ENCODE data around the gene UBQLN2.
"Not testable (repeated sequence)": the region's sequence is repeated elsewhere in the genome, so short reads cannot be mapped to it uniquely, and the experiment has no call there.

The UBQLN2 gene

DNA sequence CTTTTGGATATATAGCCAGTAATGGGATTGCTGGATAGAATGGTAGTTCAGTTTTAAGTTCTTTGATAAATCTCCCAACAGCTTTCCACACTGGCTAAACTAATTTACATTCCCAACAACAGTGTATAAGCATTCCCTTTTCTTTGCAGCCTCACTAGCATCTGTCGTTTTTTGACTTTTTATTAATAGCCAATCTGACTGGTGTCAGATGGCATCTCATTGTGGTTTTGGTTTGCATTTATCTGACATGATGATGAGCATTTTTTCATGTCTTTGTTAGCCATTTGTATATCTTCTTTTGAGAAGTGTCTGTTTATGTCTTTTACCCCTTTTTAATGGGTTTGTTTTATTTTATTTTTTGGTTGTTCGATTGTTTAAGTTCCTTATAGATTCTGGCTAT, 13.3 kb downstream of the UBQLN2 start:
- H2AK5ac ChIP-seq (ENCODE audit: low read length), result no peak overlapping the region
- no peak overlapping the region for H4K91ac ChIP-seq (ENCODE audit: low read depth, low read length)
- H3K4me1 ChIP-seq (ENCODE audit: control insufficient read depth in 1 of 2, insufficient read depth in 2 of 2, low read length in 2 of 2), result no peaks in the 10 kb centered on the region
- H2BK120ac ChIP-seq (ENCODE audit: insufficient read depth, low read length, poor library complexity), result no peak overlapping the region
- H3K4ac ChIP-seq (ENCODE audit: low read depth, low read length), result no peak overlapping the region
- no peak overlapping the region for H3K14ac ChIP-seq (ENCODE audit: low read length)
- DNase-seq, result no peak
- no peak overlapping the region for H3K27ac ChIP-seq (ENCODE audit: low read depth, low read length)
- H3K4me3 ChIP-seq (ENCODE audit: low read depth, low read length), result no peak overlapping the region
- no peak overlapping the region for H3K23ac ChIP-seq (ENCODE audit: low read length)
- H3K18ac ChIP-seq (ENCODE audit: low read length), result no peak overlapping the region
- H3K9me3 ChIP-seq (ENCODE audit: insufficient read depth, low read depth, low read length), result no peaks in the 10 kb centered on the region
- H3K9ac ChIP-seq (ENCODE audit: low read length), result no peak overlapping the region
- no peak overlapping the region for H2BK12ac ChIP-seq (ENCODE audit: low read length)
- H3K36me3 ChIP-seq (ENCODE audit: control insufficient read depth in 1 of 2, insufficient read depth in 2 of 2, low read length in 2 of 2), result peaks cover 0 to 2% of the 10 kb centered on the region in 2 experiments
- H3K4me2 ChIP-seq (ENCODE audit: low read length), result no peak overlapping the region
- no peak overlapping the region for H4K12ac ChIP-seq (ENCODE audit: low read depth, low read length)
- H4K8ac ChIP-seq (ENCODE audit: low read depth, low read length), result no peak overlapping the region
- no peaks in the 10 kb centered on the region for H3K79me2 ChIP-seq (ENCODE audit: control insufficient read depth, insufficient read depth, low read length, poor library complexity)
- H2BK5ac ChIP-seq (ENCODE audit: low read depth, low read length, poor library complexity), result no peak overlapping the region
- no peaks in the 10 kb centered on the region for H3K27me3 ChIP-seq (ENCODE audit: insufficient read depth, low read length)
- no CpG with 5 or more reads among the region's 2 CpGs for WGBS (ENCODE audit: extremely low coverage, insufficient coverage, insufficient read length)
- no peak overlapping the region for H2AFZ ChIP-seq (ENCODE audit: insufficient read depth, low read length, poor library complexity)
- H3K79me1 ChIP-seq (ENCODE audit: low read length), result no peaks in the 10 kb centered on the region

DNA sequence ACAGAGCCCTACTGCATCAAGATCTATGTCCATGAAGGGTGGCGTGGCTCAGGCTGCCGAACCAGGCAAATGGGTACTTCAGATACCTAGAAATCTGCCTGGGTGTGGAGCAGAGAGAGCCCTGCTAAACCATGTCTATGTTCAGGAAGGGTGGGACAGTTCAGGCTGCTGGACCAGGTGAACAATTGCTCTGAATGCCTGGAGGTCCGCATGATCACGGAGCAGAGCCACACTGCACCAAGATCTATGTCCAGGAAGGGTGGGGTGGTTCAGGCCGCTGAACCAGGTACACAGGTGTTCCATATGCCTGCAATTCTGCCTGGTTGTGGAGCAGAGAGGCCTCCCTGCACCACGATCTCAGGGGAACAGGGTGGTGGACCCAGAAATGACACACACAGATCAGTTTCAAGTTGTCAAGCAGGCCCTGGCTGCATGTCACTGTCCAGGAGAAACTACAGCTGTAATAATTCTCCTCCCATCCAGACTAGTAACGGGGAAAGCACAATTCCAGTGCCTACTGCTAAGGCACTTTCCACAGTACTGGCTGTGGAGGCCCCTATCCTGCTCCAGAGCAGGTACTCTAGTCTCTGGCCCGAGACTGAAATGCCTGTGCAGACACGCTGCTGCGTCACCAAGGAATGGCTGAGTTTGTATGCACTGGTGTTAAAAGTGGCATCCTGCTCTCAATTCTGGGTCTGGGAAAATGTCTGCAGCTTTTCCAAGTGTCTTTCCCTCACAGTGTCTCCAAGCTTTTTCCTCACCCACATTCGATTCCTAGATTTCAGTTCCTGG, 25.2 kb downstream of the UBQLN2 start:
- no peak overlapping the region for H2BK5ac ChIP-seq (ENCODE audit: low read depth, low read length, poor library complexity)
- no peaks in the 10 kb centered on the region for H3K4me1 ChIP-seq (ENCODE audit: control insufficient read depth in 1 of 2, insufficient read depth in 2 of 2, low read length in 2 of 2)
- no peak overlapping the region for H2AFZ ChIP-seq (ENCODE audit: insufficient read depth, low read length, poor library complexity)
- H3K4me2 ChIP-seq (ENCODE audit: low read length), result no peak overlapping the region
- no peak overlapping the region for H3K4me3 ChIP-seq (ENCODE audit: low read depth, low read length)
- H3K79me2 ChIP-seq (ENCODE audit: control insufficient read depth, insufficient read depth, low read length, poor library complexity), result no peaks in the 10 kb centered on the region
- H3K79me1 ChIP-seq (ENCODE audit: low read length), result no peaks in the 10 kb centered on the region
- no peak overlapping the region for H2BK12ac ChIP-seq (ENCODE audit: low read length)
- H2BK120ac ChIP-seq (ENCODE audit: insufficient read depth, low read length, poor library complexity), result no peak overlapping the region
- H3K23ac ChIP-seq (ENCODE audit: low read length), result no peak overlapping the region
- H3K18ac ChIP-seq (ENCODE audit: low read length), result no peak overlapping the region
- no peak overlapping the region for H3K4ac ChIP-seq (ENCODE audit: low read depth, low read length)
- H4K12ac ChIP-seq (ENCODE audit: low read depth, low read length), result peak overlapping the region; percentile 57
- H4K91ac ChIP-seq (ENCODE audit: low read depth, low read length), result no peak overlapping the region
- H3K14ac ChIP-seq (ENCODE audit: low read length), result no peak overlapping the region
- no peak overlapping the region for H4K8ac ChIP-seq (ENCODE audit: low read depth, low read length)
- no peak overlapping the region for H2AK5ac ChIP-seq (ENCODE audit: low read length)
- H3K27ac ChIP-seq (ENCODE audit: low read depth, low read length), result no peak overlapping the region
- no peak overlapping the region for H3K9ac ChIP-seq (ENCODE audit: low read length)
- no peaks in the 10 kb centered on the region for H3K36me3 ChIP-seq (ENCODE audit: control insufficient read depth in 1 of 2, insufficient read depth in 2 of 2, low read length in 2 of 2)
- H3K9me3 ChIP-seq (ENCODE audit: insufficient read depth, low read depth, low read length), result no peaks in the 10 kb centered on the region
- peak in 1 of 2 donors; percentile 21 for DNase-seq
- no peaks in the 10 kb centered on the region for H3K27me3 ChIP-seq (ENCODE audit: insufficient read depth, low read length)
- no CpG with 5 or more reads among the region's 11 CpGs for WGBS (ENCODE audit: extremely low coverage, insufficient coverage, insufficient read length)

DNA sequence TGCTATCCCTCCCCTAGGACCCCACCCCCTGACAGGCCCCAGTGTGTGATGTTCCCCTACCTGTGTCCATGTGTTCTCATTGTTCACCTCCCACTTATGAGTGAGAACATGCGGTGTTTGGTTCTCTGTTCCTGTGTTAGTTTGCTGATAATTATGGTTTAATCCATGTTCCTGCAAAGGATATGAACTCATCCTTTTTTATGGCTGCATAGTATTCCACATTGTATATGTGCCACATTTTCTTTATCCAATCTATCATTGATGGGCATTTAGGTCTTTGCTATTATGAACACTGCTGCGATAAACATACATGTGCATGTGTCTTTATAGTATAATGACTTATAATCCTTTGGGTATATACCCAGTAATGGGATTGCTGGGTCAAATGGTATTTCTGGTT, 28.4 kb downstream of the UBQLN2 start:
- H3K36me3 ChIP-seq (ENCODE audit: control insufficient read depth in 1 of 2, insufficient read depth in 2 of 2, low read length in 2 of 2); H4K8ac ChIP-seq (ENCODE audit: low read depth, low read length); H3K9me3 ChIP-seq (ENCODE audit: insufficient read depth, low read depth, low read length); H3K14ac ChIP-seq (ENCODE audit: low read length); H3K79me1 ChIP-seq (ENCODE audit: low read length); H3K23ac ChIP-seq (ENCODE audit: low read length); H2BK120ac ChIP-seq (ENCODE audit: insufficient read depth, low read length, poor library complexity); DNase-seq; H3K27me3 ChIP-seq (ENCODE audit: insufficient read depth, low read length); H3K4me3 ChIP-seq (ENCODE audit: low read depth, low read length); H3K79me2 ChIP-seq (ENCODE audit: control insufficient read depth, insufficient read depth, low read length, poor library complexity); H3K18ac ChIP-seq (ENCODE audit: low read length); H3K9ac ChIP-seq (ENCODE audit: low read length); H3K4ac ChIP-seq (ENCODE audit: low read depth, low read length); H2AFZ ChIP-seq (ENCODE audit: insufficient read depth, low read length, poor library complexity); H3K27ac ChIP-seq (ENCODE audit: low read depth, low read length); H4K91ac ChIP-seq (ENCODE audit: low read depth, low read length); H2BK5ac ChIP-seq (ENCODE audit: low read depth, low read length, poor library complexity); H4K12ac ChIP-seq (ENCODE audit: low read depth, low read length); H2AK5ac ChIP-seq (ENCODE audit: low read length); H3K4me1 ChIP-seq (ENCODE audit: control insufficient read depth in 1 of 2, insufficient read depth in 2 of 2, low read length in 2 of 2); H2BK12ac ChIP-seq (ENCODE audit: low read length); H3K4me2 ChIP-seq (ENCODE audit: low read length): not testable (repeated sequence)
- no CpG with 5 or more reads among the region's 2 CpGs for WGBS (ENCODE audit: extremely low coverage, insufficient coverage, insufficient read length)

DNA sequence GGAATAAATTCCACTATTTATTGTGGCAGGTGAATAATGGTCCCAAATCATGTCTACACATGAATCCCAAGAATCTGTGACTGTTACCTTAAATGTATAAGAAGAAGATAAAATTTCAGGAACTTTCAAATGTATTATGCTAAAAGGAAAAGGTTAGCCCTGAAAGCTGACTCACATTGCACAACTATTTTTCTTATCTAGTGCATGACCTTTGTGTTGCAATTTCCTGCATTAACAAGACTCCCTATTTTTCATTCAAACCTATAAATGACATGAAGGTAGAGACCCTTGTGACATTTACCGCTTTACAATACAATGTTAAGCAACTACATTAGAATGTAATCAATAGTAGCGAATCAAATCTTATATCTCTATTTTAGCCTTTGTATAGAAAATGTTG, 36.7 kb downstream of the UBQLN2 start:
- H3K4me2 ChIP-seq (ENCODE audit: low read length), result no peak overlapping the region
- H3K23ac ChIP-seq (ENCODE audit: low read length), result no peak overlapping the region
- no peak overlapping the region for H2AK5ac ChIP-seq (ENCODE audit: low read length)
- H2BK5ac ChIP-seq (ENCODE audit: low read depth, low read length, poor library complexity), result no peak overlapping the region
- DNase-seq, result peak in 1 of 2 donors; percentile 39
- no peak overlapping the region for H3K4ac ChIP-seq (ENCODE audit: low read depth, low read length)
- H2BK12ac ChIP-seq (ENCODE audit: low read length), result no peak overlapping the region
- no peak overlapping the region for H2BK120ac ChIP-seq (ENCODE audit: insufficient read depth, low read length, poor library complexity)
- no peak overlapping the region for H3K18ac ChIP-seq (ENCODE audit: low read length)
- H2AFZ ChIP-seq (ENCODE audit: insufficient read depth, low read length, poor library complexity), result no peak overlapping the region
- H4K8ac ChIP-seq (ENCODE audit: low read depth, low read length), result no peak overlapping the region
- no peak overlapping the region for H4K12ac ChIP-seq (ENCODE audit: low read depth, low read length)
- H3K27me3 ChIP-seq (ENCODE audit: insufficient read depth, low read length), result no peaks in the 10 kb centered on the region
- H4K91ac ChIP-seq (ENCODE audit: low read depth, low read length), result no peak overlapping the region
- no CpG with 5 or more reads among the region's 2 CpGs for WGBS (ENCODE audit: extremely low coverage, insufficient coverage, insufficient read length)
- no peak overlapping the region for H3K4me3 ChIP-seq (ENCODE audit: low read depth, low read length)
- no peaks in the 10 kb centered on the region for H3K79me2 ChIP-seq (ENCODE audit: control insufficient read depth, insufficient read depth, low read length, poor library complexity)
- no peak overlapping the region for H3K9ac ChIP-seq (ENCODE audit: low read length)
- H3K27ac ChIP-seq (ENCODE audit: low read depth, low read length), result no peak overlapping the region
- no peak overlapping the region for H3K14ac ChIP-seq (ENCODE audit: low read length)
- H3K36me3 ChIP-seq (ENCODE audit: control insufficient read depth in 1 of 2, insufficient read depth in 2 of 2, low read length in 2 of 2), result no peaks in the 10 kb centered on the region
- no peaks in the 10 kb centered on the region for H3K9me3 ChIP-seq (ENCODE audit: insufficient read depth, low read depth, low read length)
- no peaks in the 10 kb centered on the region for H3K4me1 ChIP-seq (ENCODE audit: control insufficient read depth in 1 of 2, insufficient read depth in 2 of 2, low read length in 2 of 2)
- no peaks in the 10 kb centered on the region for H3K79me1 ChIP-seq (ENCODE audit: low read length)
